Peyer's patch (tissue), 4 donors: ENCODE results near the gene CSRP2.

Experiments
- POLR2A ChIP-seq, 2 donors: fragments of 450-650 bp; IDR thresholded peaks; one replicate each; pipeline ENCODE4 v1.5.1; 2017; ENCODE audit warnings: antibody characterized with exemption in 2 of 2, mild to moderate bottlenecking in 2 of 2, moderate library complexity in 2 of 2
- TF ChIP-seq, protein P1 (sequence below), 6 experiments: fragments of 450-650 bp in 4 of 6; fragments of 200-600 bp in 2 of 6; sonication (generic) in 1 of 6; IDR thresholded peaks; one replicate each; pipeline ENCODE4 v1.5.1; 2017 to 2019; ENCODE audit warnings: antibody characterized with exemption in 6 of 6, mild to moderate bottlenecking in 3 of 6, moderate library complexity in 1 of 6

GRCh38 chr12:76848132-76848531 lies 30.7 kb downstream of the CSRP2 start:
- TF ChIP-seq, protein P1, sequence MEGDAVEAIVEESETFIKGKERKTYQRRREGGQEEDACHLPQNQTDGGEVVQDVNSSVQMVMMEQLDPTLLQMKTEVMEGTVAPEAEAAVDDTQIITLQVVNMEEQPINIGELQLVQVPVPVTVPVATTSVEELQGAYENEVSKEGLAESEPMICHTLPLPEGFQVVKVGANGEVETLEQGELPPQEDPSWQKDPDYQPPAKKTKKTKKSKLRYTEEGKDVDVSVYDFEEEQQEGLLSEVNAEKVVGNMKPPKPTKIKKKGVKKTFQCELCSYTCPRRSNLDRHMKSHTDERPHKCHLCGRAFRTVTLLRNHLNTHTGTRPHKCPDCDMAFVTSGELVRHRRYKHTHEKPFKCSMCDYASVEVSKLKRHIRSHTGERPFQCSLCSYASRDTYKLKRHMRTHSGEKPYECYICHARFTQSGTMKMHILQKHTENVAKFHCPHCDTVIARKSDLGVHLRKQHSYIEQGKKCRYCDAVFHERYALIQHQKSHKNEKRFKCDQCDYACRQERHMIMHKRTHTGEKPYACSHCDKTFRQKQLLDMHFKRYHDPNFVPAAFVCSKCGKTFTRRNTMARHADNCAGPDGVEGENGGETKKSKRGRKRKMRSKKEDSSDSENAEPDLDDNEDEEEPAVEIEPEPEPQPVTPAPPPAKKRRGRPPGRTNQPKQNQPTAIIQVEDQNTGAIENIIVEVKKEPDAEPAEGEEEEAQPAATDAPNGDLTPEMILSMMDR (IDR thresholded peaks at IDR 0.05): no peak
- no peak for TF ChIP-seq POLR2A (IDR thresholded peaks at IDR 0.05)
